HG03378 (cell line): ENCODE data around the gene NLRX1.
A peak's percentile ranks its signal among the peaks of the same experiment; 100 is the strongest.
"Not testable (repeated sequence)": the region's sequence is repeated elsewhere in the genome, so short reads cannot be mapped to it uniquely, and the experiment has no call there.

ENCODE experiments used
- ATAC-seq: cut with Tn5 transposase; IDR thresholded peaks from one replicate; pipeline ENCODE4 v1.9.1; 2021; ENCODE audit warnings: mild to moderate bottlenecking, moderate library complexity; ENCODE audit not compliant: unreplicated experiment

Gene NLRX1

GRCh38 chr11:119184399-119184798 lies 15.9 kb downstream of the NLRX1 start:
- ATAC-seq = not testable (repeated sequence)

GRCh38 chr11:119185981-119186634 lies 17.6 kb downstream of the NLRX1 start:
- ATAC-seq = no peak

GRCh38 chr11:119187123-119187892 lies 18.8 kb downstream of the NLRX1 start:
- no peak for ATAC-seq

- no peak for ATAC-seq
Measured at GRCh38 chr11:119188067-119188466, 19.5 kb downstream of the NLRX1 start.

GRCh38 chr11:119188887-119189286 lies 20.4 kb downstream of the NLRX1 start:
- no peak for ATAC-seq

- no peak for ATAC-seq
Measured at GRCh38 chr11:119189393-119189792, 20.9 kb downstream of the NLRX1 start.

GRCh38 chr11:119190531-119190930 lies 22.0 kb downstream of the NLRX1 start:
- ATAC-seq = no peak

- not testable (repeated sequence) for ATAC-seq
Measured at GRCh38 chr11:119191265-119191664, 22.7 kb downstream of the NLRX1 start.

GRCh38 chr11:119192111-119192510 lies 23.6 kb downstream of the NLRX1 start:
- no peak for ATAC-seq

- ATAC-seq = no peak
Measured at GRCh38 chr11:119193001-119193400, 24.5 kb downstream of the NLRX1 start.

- no peak for ATAC-seq
Measured at GRCh38 chr11:119193626-119194025, 25.1 kb downstream of the NLRX1 start.

GRCh38 chr11:119194811-119195440 lies 26.4 kb downstream of the NLRX1 start:
- ATAC-seq = no peak

GRCh38 chr11:119195680-119196079 lies 27.2 kb downstream of the NLRX1 start:
- no peak for ATAC-seq

- peak; percentile 56 for ATAC-seq
Measured at GRCh38 chr11:119196833-119197483, 28.4 kb downstream of the NLRX1 start.

- no peak for ATAC-seq
Measured at GRCh38 chr11:119198925-119199324, 30.4 kb downstream of the NLRX1 start.

- ATAC-seq = not testable (repeated sequence)
Measured at GRCh38 chr11:119201236-119201635, 32.7 kb downstream of the NLRX1 start.

GRCh38 chr11:119202554-119202953 lies 34.0 kb downstream of the NLRX1 start:
- ATAC-seq = no peak

- ATAC-seq = no peak
Measured at GRCh38 chr11:119204066-119204465, 35.5 kb downstream of the NLRX1 start.

GRCh38 chr11:119205080-119205479 lies 36.6 kb downstream of the NLRX1 start:
- ATAC-seq = peak; percentile 9

- peak; percentile 38 for ATAC-seq
Measured at GRCh38 chr11:119205574-119206510, 37.3 kb downstream of the NLRX1 start, which contains the start of gene CBL. Gene CBL (plus strand): TSS chr11:119206339. CDS start chr11:119206418, 79 bp downstream.
